ENCODE data around the gene PDE3A. TPM values are rescaled to one million over a fixed set of nuclear protein-coding genes. Genes with fewer than 3 reads are reported as not detected.

Gene PDE3A
- total and polyA plus RNA-seq, 2 of the 4 experiments (the other 2 are of a cell fraction), result 0.09 to 0.18 TPM

GRCh38 chr12:20495997-20496396 is 127.7 kb downstream of the PDE3A start:
- H3K9me3 ChIP-seq (ENCODE audit: control insufficient read depth, insufficient read depth, low read length), result no peaks in the 10 kb centered on the region
- no peak overlapping the region for H2AFZ ChIP-seq (replicated peaks; ENCODE audit: low read length, poor library complexity)
- H2BK120ac ChIP-seq (ENCODE audit: low read depth, low read length), result no peak overlapping the region
- no peak overlapping the region for H2AK9ac ChIP-seq (replicated peaks; ENCODE audit: low read depth, low read length, poor library complexity)
- intact Hi-C loops (cut with micrococcal nuclease), result no loop called here
- no peak overlapping the region for H3K14ac ChIP-seq (replicated peaks; ENCODE audit: low read depth, low read length)
- no peak overlapping the region for H3K4me3 ChIP-seq (ENCODE audit: insufficient read depth, low read depth, low read length)
- no peak overlapping the region for H2BK15ac ChIP-seq (ENCODE audit: low read depth, low read length)
- no peak overlapping the region for H4K91ac ChIP-seq (ENCODE audit: insufficient read depth, low read depth, low read length)
- ATAC-seq (ENCODE audit: low read depth), result no peak
- no peak overlapping the region for H2BK20ac ChIP-seq (ENCODE audit: low read depth, low read length)
- H2AK5ac ChIP-seq (ENCODE audit: low read depth, low read length), result no peak overlapping the region
- H3K27me3 ChIP-seq (ENCODE audit: control insufficient read depth, insufficient read depth, low read length), result no peaks in the 10 kb centered on the region
- H3K23ac ChIP-seq (ENCODE audit: low read depth, low read length), result no peak overlapping the region
- no peaks in the 10 kb centered on the region for H3K79me1 ChIP-seq (ENCODE audit: low read depth in 1 of 2, low read length in 2 of 2)
- H4K8ac ChIP-seq (ENCODE audit: low read depth in 2 of 2, low read length in 2 of 2), result no peak overlapping the region
- dilution Hi-C loops (cut with HindIII; ENCODE audit: low sequenced_read_pairs, unreplicated experiment), result no loop called here
- no peak overlapping the region for H3K4ac ChIP-seq (ENCODE audit: low read depth, low read length)
- H3K4me2 ChIP-seq (ENCODE audit: low read depth, low read length), result no peak overlapping the region
- no peak overlapping the region for H3K27ac ChIP-seq (ENCODE audit: insufficient read depth, low read length)
- in situ Hi-C loops (cut with MboI; ENCODE audit: low sequenced_read_pairs), result no loop called here
- no peak overlapping the region for H3K56ac ChIP-seq (ENCODE audit: extremely low read depth, insufficient read depth, low read length)
- POLR2A ChIA-PET (ENCODE audit: unreplicated experiment), result no interaction called here
- H3K36me3 ChIP-seq (ENCODE audit: control insufficient read depth, insufficient read depth, low read length), result no peaks in the 10 kb centered on the region
- no peak overlapping the region for H2BK5ac ChIP-seq (ENCODE audit: low read depth, low read length, poor library complexity, severe bottlenecking)
- BruUV-seq (replicated peaks), result no TSS peak
- TF ChIP-seq MAFK (IDR thresholded peaks at IDR 0.05; ENCODE audit: low read depth, low read length) (no peak), NFE2L2 (IDR thresholded peaks at IDR 0.05; ENCODE audit: low read depth, low read length) (no peak), RFX5 (IDR thresholded peaks at IDR 0.05; ENCODE audit: low read depth, low read length) (no peak), USF2 (IDR thresholded peaks at IDR 0.05; ENCODE audit: low read depth, low read length) (no peak), BHLHE40 (IDR thresholded peaks at IDR 0.05; ENCODE audit: low read depth, low read length) (no peak), MXI1 (IDR thresholded peaks at IDR 0.05; ENCODE audit: borderline replicate concordance, low read depth, low read length) (no peak), CTCF (conservative IDR thresholded peaks at IDR 0.05; ENCODE audit: low read depth, low read length) (no peak), CHD1 (IDR thresholded peaks at IDR 0.05; ENCODE audit: low read depth, low read length) (no peak), SMC3 (IDR thresholded peaks at IDR 0.05; ENCODE audit: low read depth, low read length) (no peak), RCOR1 (IDR thresholded peaks at IDR 0.05; ENCODE audit: insufficient replicate concordance, low read length) (no peak), FOS (IDR thresholded peaks at IDR 0.05; ENCODE audit: low read depth, low read length) (no peak), RAD21 (IDR thresholded peaks at IDR 0.05; ENCODE audit: low read length) (no peak)
- no peaks in the 10 kb centered on the region for H4K20me1 ChIP-seq (ENCODE audit: insufficient read depth, low read length)
- H3K9me1 ChIP-seq (ENCODE audit: insufficient read depth, low read length), result peaks cover 3% of the 10 kb centered on the region
- H3K9ac ChIP-seq (ENCODE audit: low read depth, low read length), result no peak overlapping the region
- DNase-seq, result no peak
- no peak overlapping the region for H4K5ac ChIP-seq (ENCODE audit: low read depth, low read length)
- peak overlapping the region; percentile 69; the same call in 1 of the 2 replicates for H3K18ac ChIP-seq (ENCODE audit: low read depth, low read length)
- WGBS, 2 experiments (ENCODE audit: extremely low coverage in 2 of 2, insufficient read length in 1 of 2), result no CpG with 5 or more reads among the region's 1 CpG
- peaks cover 14% of the 10 kb centered on the region for H3K4me1 ChIP-seq (ENCODE audit: control insufficient read depth, insufficient read depth, low read length)
- CTCF ChIA-PET, result no interaction called here

Measured in IMR-90 (cell line).